OCI-LY3 (cell line): ENCODE results near the gene CRNKL1.

Source experiments
- CTCF ChIP-seq: fragments of 200-600, 300-600 bp; sonication (generic); IDR thresholded peaks from 2 replicates; pipeline ENCODE4 v1.5.1; 2014; ENCODE audit warnings: antibody characterized with exemption, low read length, low read depth
- EZH2phosphoT487 ChIP-seq: fragments of 200-600 bp; shearing (Covaris generic); IDR thresholded peaks from 2 replicates; pipeline ENCODE4 v1.6.1; 2018; ENCODE audit warnings: antibody characterized with exemption, mixed run types, low read depth

GRCh38 chr20:19991854-19992253, 60.4 kb downstream of the CRNKL1 start:
- TF ChIP-seq CTCF, result no peak
- TF ChIP-seq EZH2phosphoT487, result no peak
